Transverse colon (tissue), 4 donors: Measurements from ENCODE around the gene ADGRA3.

Source experiments
- CTCF ChIP-seq, 5 experiments: fragments of 200-600 bp in 3 of 5; fragments of 450-650 bp in 2 of 5; sonication (generic) in 3 of 5; IDR thresholded peaks; 1 replicate in 2 of 5; 2 replicates in 3 of 5; pipeline ENCODE4 v1.5.1; 2016 to 2017; ENCODE audit warnings: antibody characterized with exemption in 5 of 5, inconsistent platforms in 3 of 5, mild to moderate bottlenecking in 2 of 5, moderate library complexity in 1 of 5
- EP300 ChIP-seq: sonication (generic); formaldehyde crosslinking; IDR thresholded peaks from one replicate; pipeline ENCODE4 v1.6.1; 2017; ENCODE audit warnings: antibody characterized with exemption, low read depth
- POLR2A ChIP-seq: fragments of 450-650 bp; IDR thresholded peaks from one replicate; pipeline ENCODE4 v1.6.1; 2016; ENCODE audit warnings: antibody characterized with exemption, mild to moderate bottlenecking, moderate library complexity
- POLR2AphosphoS5 ChIP-seq, 3 donors: sonication (generic); formaldehyde crosslinking; IDR thresholded peaks; one replicate each; pipeline ENCODE4 v1.6.1; 2016; ENCODE audit warnings: antibody characterized with exemption in 3 of 3

GRCh38 chr4:22552812-22553211 lies 36.9 kb upstream of the ADGRA3 start:
- TF ChIP-seq POLR2A (no peak), CTCF (IDR thresholded peaks at IDR 0.05) (no peak), POLR2AphosphoS5 (IDR thresholded peaks at IDR 0.05) (no peak), EP300 (no peak)
